Parathyroid adenoma (tissue), 2 donors: ENCODE results near the gene RAB10.

Source experiments
- H2AFZ ChIP-seq: fragments of 300-600 bp; sonication (generic); one replicate; pipeline ENCODE4 v1.7.0; 2017; ENCODE audit warnings: antibody characterized with exemption, mild to moderate bottlenecking
- H3K27ac ChIP-seq: fragments of 300-600 bp; sonication (generic); one replicate; pipeline ENCODE4 v1.7.0; 2017
- H3K27me3 ChIP-seq: fragments of 300-600 bp; sonication (generic); one replicate; pipeline ENCODE4 v1.7.0; 2017; ENCODE audit warnings: low read length; ENCODE audit not compliant: control insufficient read depth, insufficient read depth
- H3K36me3 ChIP-seq: fragments of 300-600 bp; sonication (generic); one replicate; pipeline ENCODE4 v1.7.0; 2017; ENCODE audit warnings: low read length; ENCODE audit not compliant: control insufficient read depth, insufficient read depth
- H3K4me1 ChIP-seq: fragments of 300-600 bp; sonication (generic); one replicate; pipeline ENCODE4 v1.7.0; 2017; ENCODE audit warnings: control low read depth
- H3K4me2 ChIP-seq: fragments of 300-600 bp; sonication (generic); one replicate; pipeline ENCODE4 v1.7.0; 2017; ENCODE audit warnings: low read length
- H3K4me3 ChIP-seq: fragments of 300-600 bp; sonication (generic); one replicate; pipeline ENCODE4 v1.7.0; 2017; ENCODE audit warnings: low read depth, low read length
- H3K79me2 ChIP-seq: fragments of 300-600 bp; sonication (generic); one replicate; pipeline ENCODE4 v1.7.0; 2017; ENCODE audit warnings: control low read depth
- H3K9ac ChIP-seq: fragments of 300-600 bp; sonication (generic); one replicate; pipeline ENCODE4 v1.7.0; 2017; ENCODE audit warnings: mild to moderate bottlenecking
- H3K9me3 ChIP-seq: fragments of 300-600 bp; sonication (generic); one replicate; pipeline ENCODE4 v1.7.0; 2017; ENCODE audit warnings: low read length; ENCODE audit not compliant: control insufficient read depth
- TF ChIP-seq, protein P1 (sequence below): fragments of 300-600 bp; sonication (generic); IDR thresholded peaks from one replicate; pipeline ENCODE4 v1.7.0; 2017; ENCODE audit warnings: antibody characterized with exemption, mild to moderate bottlenecking
- donor health status: primary hyperparathyroidism.

RAB10 gene

GRCh38 chr2:26174691-26175465 is 141.0 kb downstream of the RAB10 start:
- Histone ChIP-seq H3K9me3 (no peaks in the 10 kb centered on the region), H2AFZ (no peak overlapping the region), H3K4me3 (peak overlapping the region; percentile 58), H3K27me3 (no peaks in the 10 kb centered on the region), H3K27ac (peak overlapping the region; percentile 98), H3K4me2 (peak overlapping the region; percentile 93), H3K79me2 (peaks cover 38% of the 10 kb centered on the region), H3K4me1 (peaks cover 27% of the 10 kb centered on the region), H3K9ac (peak overlapping the region; percentile 97), H3K36me3 (no peaks in the 10 kb centered on the region)
- TF ChIP-seq, protein P1, sequence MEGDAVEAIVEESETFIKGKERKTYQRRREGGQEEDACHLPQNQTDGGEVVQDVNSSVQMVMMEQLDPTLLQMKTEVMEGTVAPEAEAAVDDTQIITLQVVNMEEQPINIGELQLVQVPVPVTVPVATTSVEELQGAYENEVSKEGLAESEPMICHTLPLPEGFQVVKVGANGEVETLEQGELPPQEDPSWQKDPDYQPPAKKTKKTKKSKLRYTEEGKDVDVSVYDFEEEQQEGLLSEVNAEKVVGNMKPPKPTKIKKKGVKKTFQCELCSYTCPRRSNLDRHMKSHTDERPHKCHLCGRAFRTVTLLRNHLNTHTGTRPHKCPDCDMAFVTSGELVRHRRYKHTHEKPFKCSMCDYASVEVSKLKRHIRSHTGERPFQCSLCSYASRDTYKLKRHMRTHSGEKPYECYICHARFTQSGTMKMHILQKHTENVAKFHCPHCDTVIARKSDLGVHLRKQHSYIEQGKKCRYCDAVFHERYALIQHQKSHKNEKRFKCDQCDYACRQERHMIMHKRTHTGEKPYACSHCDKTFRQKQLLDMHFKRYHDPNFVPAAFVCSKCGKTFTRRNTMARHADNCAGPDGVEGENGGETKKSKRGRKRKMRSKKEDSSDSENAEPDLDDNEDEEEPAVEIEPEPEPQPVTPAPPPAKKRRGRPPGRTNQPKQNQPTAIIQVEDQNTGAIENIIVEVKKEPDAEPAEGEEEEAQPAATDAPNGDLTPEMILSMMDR, result no peak

DNA sequence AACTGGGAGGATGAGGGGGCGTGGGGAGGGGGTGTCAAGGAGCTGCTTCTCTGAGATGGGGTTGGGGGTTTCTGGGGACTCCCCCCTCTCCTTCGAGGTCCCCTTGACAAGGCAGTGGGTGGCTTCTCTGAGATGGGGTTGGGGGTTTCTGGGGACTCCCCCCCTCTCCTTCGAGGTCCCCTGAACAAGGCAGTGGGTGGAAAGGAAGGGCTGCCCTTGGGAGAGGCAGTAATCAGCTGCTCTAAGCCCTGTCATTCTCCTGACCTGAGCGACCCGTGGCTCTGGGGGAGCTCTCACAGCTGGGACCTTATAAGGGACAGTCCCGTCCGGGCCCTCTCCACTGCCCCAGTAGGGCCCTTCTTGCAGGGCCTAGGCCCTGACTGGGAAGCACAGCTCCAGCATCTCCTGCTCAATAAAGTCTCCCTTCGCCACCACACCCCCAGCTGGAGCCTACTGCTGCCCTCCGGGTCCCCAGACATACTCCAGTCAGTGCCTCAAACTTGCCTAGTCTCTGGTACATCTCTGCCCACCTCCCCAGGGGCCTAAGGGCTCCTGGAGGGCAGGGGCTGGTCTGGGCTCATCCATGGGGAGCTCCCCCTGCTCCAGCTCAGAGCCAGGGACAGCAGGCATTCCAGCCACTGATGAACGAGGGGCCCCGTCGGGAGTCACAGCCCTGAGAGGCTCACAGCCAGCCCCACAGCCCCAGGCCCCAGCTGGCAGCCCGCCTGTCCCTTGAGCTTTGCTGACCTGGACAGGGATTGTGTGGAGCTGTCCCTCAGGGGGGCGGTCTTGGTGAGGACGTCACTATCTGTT is 141.8 kb downstream of the RAB10 start:
- Histone ChIP-seq H3K4me2 (peak overlapping the region; percentile 93), H3K27ac (peak overlapping the region; percentile 98), H3K9me3 (no peaks in the 10 kb centered on the region), H3K79me2 (peaks cover 38% of the 10 kb centered on the region), H3K4me1 (peaks cover 34% of the 10 kb centered on the region), H3K9ac (peak overlapping the region; percentile 97), H3K36me3 (no peaks in the 10 kb centered on the region), H3K4me3 (peak overlapping the region; percentile 58), H3K27me3 (no peaks in the 10 kb centered on the region), H2AFZ (peak overlapping the region; percentile 30)
- TF ChIP-seq, protein P1, result no peak

- TF ChIP-seq, protein P1, result no peak
- H3K27ac ChIP-seq, result peak overlapping the region; percentile 98
- peak overlapping the region; percentile 93 for H3K4me2 ChIP-seq
- H3K4me1 ChIP-seq, result peaks cover 40% of the 10 kb centered on the region
- H3K36me3 ChIP-seq, result no peaks in the 10 kb centered on the region
- H3K27me3 ChIP-seq, result no peaks in the 10 kb centered on the region
- H3K79me2 ChIP-seq, result peaks cover 38% of the 10 kb centered on the region
- peak overlapping the region; percentile 58 for H3K4me3 ChIP-seq
- H3K9ac ChIP-seq, result no peak overlapping the region
- H2AFZ ChIP-seq, result peak overlapping the region; percentile 30
- H3K9me3 ChIP-seq, result no peaks in the 10 kb centered on the region
Observed at GRCh38 chr2:26176279-26176615, 142.4 kb downstream of the RAB10 start.

GRCh38 chr2:26177122-26177521 is 143.2 kb downstream of the RAB10 start:
- H2AFZ ChIP-seq, result no peak overlapping the region
- H3K79me2 ChIP-seq, result peaks cover 43% of the 10 kb centered on the region
- H3K4me3 ChIP-seq, result no peak overlapping the region
- no peaks in the 10 kb centered on the region for H3K27me3 ChIP-seq
- H3K27ac ChIP-seq, result peak overlapping the region; percentile 98
- no peak overlapping the region for H3K9ac ChIP-seq
- H3K4me1 ChIP-seq, result peaks cover 48% of the 10 kb centered on the region
- H3K36me3 ChIP-seq, result no peaks in the 10 kb centered on the region
- no peak overlapping the region for H3K4me2 ChIP-seq
- H3K9me3 ChIP-seq, result no peaks in the 10 kb centered on the region
- TF ChIP-seq, protein P1, result no peak
